ENCODE measurements around the gene ZNF611.

GRCh38 chr19:52743091-52743490 lies 8.2 kb upstream of the ZNF611 start:
- TF ChIP-seq CTCF (IDR thresholded peaks at IDR 0.05) (no peak), TCF7L2 (IDR thresholded peaks at IDR 0.05; ENCODE audit: low read depth, low read length) (no peak), SIN3A (IDR thresholded peaks at IDR 0.05; ENCODE audit: borderline replicate concordance, insufficient read depth, low read depth, low read length) (no peak), REST (IDR thresholded peaks at IDR 0.05; ENCODE audit: insufficient read depth in 1 of 2, low read depth in 2 of 2, low read length in 1 of 2) (no peak)
